ENCODE data around the gene POLG. TPM values are rescaled to one million over a fixed set of nuclear protein-coding genes. Genes with fewer than 3 reads are reported as not detected.

Gene POLG
- total RNA-seq, 1 donor from 2014 or later, result 64.5 TPM

DNA sequence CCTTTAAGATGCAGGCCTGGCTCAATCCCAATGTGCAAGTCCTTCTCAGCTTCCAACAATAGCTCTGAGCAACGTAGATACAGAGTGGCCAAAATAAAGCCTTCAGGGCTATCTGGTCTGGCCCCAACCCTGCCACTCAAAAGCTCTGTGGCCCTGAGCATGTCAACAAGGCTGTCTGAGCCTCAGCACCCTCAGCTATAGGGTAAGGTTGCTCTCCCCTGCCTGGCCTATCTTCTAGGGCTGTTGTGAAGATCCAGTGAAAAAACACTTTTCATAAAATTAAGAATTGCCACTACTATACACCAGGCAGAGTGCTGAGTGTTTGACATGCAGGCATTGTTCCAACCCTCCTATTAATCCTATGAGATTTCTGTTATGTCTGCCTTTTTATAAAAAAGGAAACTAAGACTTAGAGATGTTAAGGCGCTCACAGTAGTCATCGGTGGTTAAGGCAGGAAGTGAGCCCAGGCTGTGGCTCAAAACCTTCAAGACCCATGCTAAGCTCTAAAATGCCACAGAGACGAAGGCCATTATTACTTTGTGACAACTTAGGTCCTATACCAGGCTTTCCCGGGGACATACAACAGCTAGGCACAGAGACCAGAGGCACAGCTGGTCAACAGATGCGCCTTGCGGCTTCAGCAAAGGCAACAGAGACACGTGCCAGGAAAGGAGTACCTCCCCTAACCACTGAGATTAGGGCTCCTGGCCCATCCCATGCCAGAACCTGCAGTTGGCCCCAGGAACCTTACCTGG, 5.1 kb downstream of the POLG start:
- Mint-ChIP-seq H3K9me3 (ENCODE audit: unreplicated experiment) (no peaks in the 10 kb centered on the region), H3K27ac (ENCODE audit: unreplicated experiment) (no peak overlapping the region), H3K27me3 (ENCODE audit: unreplicated experiment) (peaks cover 6% of the 10 kb centered on the region), H3K4me1 (ENCODE audit: unreplicated experiment) (peaks cover 23% of the 10 kb centered on the region), H3K36me3 (ENCODE audit: low read depth, unreplicated experiment) (peaks cover 50% of the 10 kb centered on the region), H3K4me3 (ENCODE audit: unreplicated experiment) (no peak overlapping the region)
- DNase-seq (ENCODE audit: low spot score), result no peak
- TF ChIP-seq, protein P1, sequence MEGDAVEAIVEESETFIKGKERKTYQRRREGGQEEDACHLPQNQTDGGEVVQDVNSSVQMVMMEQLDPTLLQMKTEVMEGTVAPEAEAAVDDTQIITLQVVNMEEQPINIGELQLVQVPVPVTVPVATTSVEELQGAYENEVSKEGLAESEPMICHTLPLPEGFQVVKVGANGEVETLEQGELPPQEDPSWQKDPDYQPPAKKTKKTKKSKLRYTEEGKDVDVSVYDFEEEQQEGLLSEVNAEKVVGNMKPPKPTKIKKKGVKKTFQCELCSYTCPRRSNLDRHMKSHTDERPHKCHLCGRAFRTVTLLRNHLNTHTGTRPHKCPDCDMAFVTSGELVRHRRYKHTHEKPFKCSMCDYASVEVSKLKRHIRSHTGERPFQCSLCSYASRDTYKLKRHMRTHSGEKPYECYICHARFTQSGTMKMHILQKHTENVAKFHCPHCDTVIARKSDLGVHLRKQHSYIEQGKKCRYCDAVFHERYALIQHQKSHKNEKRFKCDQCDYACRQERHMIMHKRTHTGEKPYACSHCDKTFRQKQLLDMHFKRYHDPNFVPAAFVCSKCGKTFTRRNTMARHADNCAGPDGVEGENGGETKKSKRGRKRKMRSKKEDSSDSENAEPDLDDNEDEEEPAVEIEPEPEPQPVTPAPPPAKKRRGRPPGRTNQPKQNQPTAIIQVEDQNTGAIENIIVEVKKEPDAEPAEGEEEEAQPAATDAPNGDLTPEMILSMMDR (IDR thresholded peaks at IDR 0.05; ENCODE audit: unreplicated experiment), result no peak

DNA sequence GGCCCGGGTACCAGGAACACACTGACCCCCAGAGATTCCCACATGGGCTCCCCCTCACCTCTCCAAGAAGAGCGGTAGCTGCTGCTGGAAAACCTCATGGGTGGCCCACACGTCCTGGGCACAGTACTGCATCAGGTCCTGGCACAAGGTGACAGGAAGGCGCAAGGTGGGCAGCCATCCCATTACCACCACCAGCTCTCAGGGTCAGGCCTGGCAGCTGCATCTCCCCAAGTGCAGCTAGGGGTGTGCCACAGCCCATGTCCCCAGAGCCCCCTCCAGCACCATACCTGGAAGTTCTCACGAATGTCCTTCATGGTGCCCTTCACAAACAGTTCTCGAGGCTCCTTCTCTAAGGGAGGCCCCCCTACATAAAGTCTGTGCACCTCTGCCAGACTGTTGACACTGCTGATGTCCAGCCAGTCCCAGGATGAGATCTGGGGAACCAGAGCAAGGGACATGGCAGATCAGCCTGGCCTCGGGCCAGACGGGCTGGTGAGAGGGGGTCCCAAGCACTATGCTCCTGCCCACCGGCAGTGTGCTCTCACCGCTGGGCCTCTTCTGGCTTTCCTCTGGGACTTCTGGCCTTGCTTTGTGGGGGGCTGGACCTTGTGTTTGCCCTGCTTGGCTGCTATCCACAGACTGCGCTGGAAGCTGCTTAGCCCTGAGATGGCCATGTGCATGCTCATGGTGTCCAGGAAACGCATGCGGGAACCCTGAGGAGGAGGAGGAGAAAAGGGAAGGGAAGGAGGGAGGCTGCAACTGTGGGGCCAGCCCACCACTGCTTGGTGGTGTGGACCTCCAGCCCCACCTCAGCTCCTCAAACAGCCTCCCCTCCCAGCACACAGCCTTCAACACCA, 6.0 kb downstream of the POLG start:
- DNase-seq (ENCODE audit: low spot score), result no peak
- peaks cover 57% of the 10 kb centered on the region for H3K36me3 Mint-ChIP-seq (ENCODE audit: low read depth, unreplicated experiment)
- TF ChIP-seq, protein P1 (IDR thresholded peaks at IDR 0.05; ENCODE audit: unreplicated experiment), result no peak
- H3K4me3 Mint-ChIP-seq (ENCODE audit: unreplicated experiment), result no peak overlapping the region
- H3K27me3 Mint-ChIP-seq (ENCODE audit: unreplicated experiment), result peaks cover 3% of the 10 kb centered on the region
- peaks cover 24% of the 10 kb centered on the region for H3K4me1 Mint-ChIP-seq (ENCODE audit: unreplicated experiment)
- H3K27ac Mint-ChIP-seq (ENCODE audit: unreplicated experiment), result no peak overlapping the region
- no peaks in the 10 kb centered on the region for H3K9me3 Mint-ChIP-seq (ENCODE audit: unreplicated experiment)

DNA sequence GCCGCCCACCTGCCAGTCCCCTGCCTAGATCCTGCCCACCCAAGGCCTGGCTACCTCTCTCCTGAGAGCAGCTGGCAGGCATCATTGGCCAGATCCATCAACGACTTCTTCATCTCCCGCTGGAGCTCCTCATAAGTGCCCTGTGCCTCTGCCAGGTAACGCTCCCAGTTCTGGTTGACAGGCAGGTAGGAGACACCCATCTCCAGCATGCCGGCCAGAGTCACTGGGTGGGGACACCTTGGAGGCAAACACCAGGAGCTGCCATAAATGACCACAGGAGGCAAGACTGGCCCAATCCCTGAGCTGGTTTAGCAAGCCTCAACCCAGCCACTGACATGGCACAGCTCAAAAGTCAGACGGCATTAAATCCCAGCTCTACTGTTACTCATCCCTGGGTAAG, 7.5 kb downstream of the POLG start:
- peaks cover 4% of the 10 kb centered on the region for H3K27me3 Mint-ChIP-seq (ENCODE audit: unreplicated experiment)
- peaks cover 22% of the 10 kb centered on the region for H3K4me1 Mint-ChIP-seq (ENCODE audit: unreplicated experiment)
- H3K36me3 Mint-ChIP-seq (ENCODE audit: low read depth, unreplicated experiment), result peaks cover 60% of the 10 kb centered on the region
- H3K4me3 Mint-ChIP-seq (ENCODE audit: unreplicated experiment), result peak overlapping the region; percentile 33
- TF ChIP-seq, protein P1 (IDR thresholded peaks at IDR 0.05; ENCODE audit: unreplicated experiment), result no peak
- DNase-seq (ENCODE audit: low spot score), result no peak
- no peak overlapping the region for H3K27ac Mint-ChIP-seq (ENCODE audit: unreplicated experiment)
- no peaks in the 10 kb centered on the region for H3K9me3 Mint-ChIP-seq (ENCODE audit: unreplicated experiment)

DNA sequence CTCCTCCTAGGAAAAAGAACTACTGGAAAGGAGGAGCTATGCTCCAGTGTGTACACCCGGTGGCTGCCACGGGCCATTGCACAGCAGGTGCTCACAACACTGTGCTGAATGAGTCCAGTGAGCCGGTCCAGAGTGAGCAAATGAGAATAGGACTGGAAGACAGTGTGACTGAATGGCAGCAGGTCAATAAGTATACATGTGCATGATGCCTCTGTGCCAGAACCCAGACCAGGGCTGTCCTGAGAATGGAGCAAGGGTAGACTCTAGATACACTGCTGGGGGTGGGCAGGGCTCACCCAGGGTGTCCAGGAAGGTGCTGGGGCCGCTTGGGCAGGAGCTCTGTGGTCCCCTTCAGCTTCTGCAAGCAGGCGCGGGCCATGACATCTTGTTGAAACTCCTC, 8.3 kb downstream of the POLG start:
- H3K4me1 Mint-ChIP-seq (ENCODE audit: unreplicated experiment), result peaks cover 16% of the 10 kb centered on the region
- no peak for DNase-seq (ENCODE audit: low spot score)
- peaks cover 6% of the 10 kb centered on the region for H3K27me3 Mint-ChIP-seq (ENCODE audit: unreplicated experiment)
- no peak overlapping the region for H3K4me3 Mint-ChIP-seq (ENCODE audit: unreplicated experiment)
- peaks cover 56% of the 10 kb centered on the region for H3K36me3 Mint-ChIP-seq (ENCODE audit: low read depth, unreplicated experiment)
- H3K27ac Mint-ChIP-seq (ENCODE audit: unreplicated experiment), result no peak overlapping the region
- no peaks in the 10 kb centered on the region for H3K9me3 Mint-ChIP-seq (ENCODE audit: unreplicated experiment)
- TF ChIP-seq, protein P1 (IDR thresholded peaks at IDR 0.05; ENCODE audit: unreplicated experiment), result no peak

Data from endothelial cell (in vitro differentiated cells).